Activated CD8-positive, alpha-beta memory T cell treated with anti-CD3 and anti-CD28 coated beads, Interleukin-2, amount 50 U/mL, for 24 hours (primary cell): ENCODE data around the gene SHANK3.

Experiments used
- DNase-seq: peaks from one replicate; pipeline ENCODE4 v3.0.0-alpha.2; 2020; ENCODE audit errors: extremely low read depth

Gene SHANK3

DNA sequence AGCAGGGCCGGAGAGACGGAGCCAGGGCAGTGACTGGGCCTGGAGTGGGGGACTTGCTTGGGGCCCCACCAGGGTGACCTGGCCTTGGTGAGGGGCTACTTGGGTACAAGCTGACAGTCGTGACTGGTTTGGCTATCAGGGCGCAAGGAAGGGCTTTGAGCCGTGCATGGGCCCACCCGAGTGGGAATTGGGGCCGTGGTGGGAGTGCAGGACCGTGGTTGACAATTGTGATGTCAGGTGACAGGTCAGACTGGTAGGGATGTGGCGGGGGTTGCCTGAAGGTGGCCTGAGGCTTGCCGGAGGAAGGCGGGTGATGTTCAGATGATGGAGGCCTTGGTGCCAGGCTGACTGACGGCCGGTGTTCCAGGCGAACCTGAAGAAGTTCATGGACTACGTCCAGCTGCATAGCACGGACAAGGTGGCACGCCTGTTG lies 5.6 kb downstream of the SHANK3 start:
- DNase-seq, result no peak

DNA sequence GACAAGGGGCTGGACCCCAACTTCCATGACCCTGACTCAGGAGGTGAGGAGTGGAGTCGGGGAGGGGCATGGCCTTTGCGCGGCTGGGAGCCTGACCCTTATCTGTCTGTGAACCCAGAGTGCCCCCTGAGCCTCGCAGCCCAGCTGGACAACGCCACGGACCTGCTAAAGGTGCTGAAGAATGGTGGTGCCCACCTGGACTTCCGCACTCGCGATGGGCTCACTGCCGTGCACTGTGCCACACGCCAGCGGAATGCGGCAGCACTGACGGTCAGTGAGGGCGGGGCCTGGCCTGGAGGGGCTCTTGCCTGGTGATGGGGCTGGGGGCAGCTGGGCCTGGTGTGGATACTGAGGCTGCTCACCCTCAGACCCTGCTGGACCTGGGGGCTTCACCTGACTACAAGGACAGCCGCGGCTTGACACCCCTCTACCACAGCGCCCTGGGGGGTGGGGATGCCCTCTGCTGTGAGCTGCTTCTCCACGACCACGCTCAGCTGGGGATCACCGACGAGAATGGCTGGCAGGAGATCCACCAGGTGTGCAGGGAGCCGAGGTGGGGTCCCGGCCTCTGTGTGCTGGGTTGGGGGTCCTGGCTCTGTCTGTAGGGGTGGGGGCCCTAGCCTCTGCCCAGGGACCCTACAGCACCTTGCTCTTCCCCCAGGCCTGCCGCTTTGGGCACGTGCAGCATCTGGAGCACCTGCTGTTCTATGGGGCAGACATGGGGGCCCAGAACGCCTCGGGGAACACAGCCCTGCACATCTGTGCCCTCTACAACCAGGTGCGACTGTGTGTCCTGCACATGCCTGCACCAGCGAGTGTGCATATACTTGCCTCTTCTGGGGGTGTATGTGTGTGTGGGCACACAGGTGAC lies 6.3 kb downstream of the SHANK3 start:
- DNase-seq, result no peak

DNA sequence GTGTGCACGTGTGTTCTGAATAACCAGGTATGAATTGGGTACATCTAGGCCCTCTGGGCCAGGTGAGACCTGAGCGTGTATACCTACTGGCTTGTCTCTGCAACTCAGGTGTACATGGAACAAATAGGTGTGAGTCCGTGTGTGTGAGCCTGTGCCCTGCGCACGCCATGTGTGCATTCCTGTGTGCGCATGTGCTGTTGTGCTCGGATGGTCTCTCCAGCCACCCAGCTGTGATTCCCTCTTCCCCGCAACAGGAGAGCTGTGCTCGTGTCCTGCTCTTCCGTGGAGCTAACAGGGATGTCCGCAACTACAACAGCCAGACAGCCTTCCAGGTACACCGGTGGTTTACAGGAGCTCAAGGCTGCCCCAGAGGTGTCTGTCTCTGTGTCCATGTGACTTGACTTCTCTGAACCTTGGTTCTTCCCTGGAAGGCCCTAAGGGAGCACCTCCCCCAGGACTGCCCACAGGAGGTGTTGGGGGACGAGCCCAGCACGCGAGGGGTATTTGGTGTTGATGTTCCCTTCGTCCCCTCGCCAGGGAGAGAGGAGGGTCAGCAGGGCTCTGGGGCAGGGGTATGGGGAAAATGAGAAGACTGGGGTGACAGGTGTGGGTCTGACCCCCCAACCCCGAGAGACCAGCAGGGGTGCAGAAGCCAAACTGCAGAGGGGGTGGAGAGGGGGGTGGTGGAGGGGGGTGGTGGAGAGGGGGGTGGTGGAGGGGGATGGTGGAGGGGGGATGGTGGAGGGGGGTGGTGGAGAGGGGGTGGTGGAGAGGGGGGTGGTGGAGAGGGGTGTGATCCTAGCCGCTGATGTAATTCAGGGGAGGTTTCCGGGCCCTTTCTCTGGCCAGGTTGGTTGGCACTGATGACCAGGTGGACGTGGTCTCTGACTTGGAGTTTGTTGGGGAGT lies 10.7 kb downstream of the SHANK3 start:
- no peak for DNase-seq

GRCh38 chr22:50683994-50684371 lies 11.4 kb downstream of the SHANK3 start:
- DNase-seq, result no peak

DNA sequence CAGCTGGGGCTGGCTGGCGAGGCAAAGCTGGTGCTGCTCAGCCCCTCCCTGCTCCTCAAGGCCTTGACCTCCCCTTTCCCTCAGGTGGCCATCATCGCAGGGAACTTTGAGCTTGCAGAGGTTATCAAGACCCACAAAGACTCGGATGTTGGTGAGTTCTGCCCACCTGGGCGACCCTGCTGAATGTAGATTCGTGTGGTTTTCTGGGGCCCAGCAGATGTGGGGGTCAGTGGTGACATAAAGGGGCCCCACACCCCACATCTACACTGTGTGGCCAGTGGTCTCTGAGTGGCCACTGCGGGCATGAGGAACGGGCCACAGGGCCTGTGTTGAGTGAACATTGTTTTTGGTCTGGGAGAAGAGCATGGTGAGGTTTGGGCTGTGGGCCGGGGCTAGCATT lies 11.9 kb downstream of the SHANK3 start:
- DNase-seq, result no peak

GRCh38 chr22:50684986-50685385 lies 12.4 kb downstream of the SHANK3 start:
- DNase-seq, result no peak

DNA sequence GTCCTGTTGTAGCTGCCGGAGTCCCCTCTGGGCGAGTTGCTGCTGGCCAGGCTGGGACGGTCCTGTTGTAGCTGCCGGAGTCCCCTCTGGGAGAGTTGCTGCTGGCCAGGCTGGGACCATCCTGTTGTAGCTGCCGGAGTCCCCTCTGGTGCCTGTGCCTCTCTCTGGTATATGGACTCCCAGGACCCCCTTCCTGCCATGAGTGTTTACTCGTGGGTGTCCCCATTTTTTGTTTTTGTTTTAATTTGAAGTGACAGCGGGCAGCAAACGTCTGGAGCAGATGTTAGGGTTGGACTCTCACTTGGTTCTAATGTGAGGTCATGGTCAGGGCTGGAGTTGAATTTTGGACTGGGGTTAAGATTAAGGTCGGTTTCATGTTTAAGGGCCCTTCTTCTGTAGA lies 14.2 kb downstream of the SHANK3 start:
- DNase-seq, result no peak

DNA sequence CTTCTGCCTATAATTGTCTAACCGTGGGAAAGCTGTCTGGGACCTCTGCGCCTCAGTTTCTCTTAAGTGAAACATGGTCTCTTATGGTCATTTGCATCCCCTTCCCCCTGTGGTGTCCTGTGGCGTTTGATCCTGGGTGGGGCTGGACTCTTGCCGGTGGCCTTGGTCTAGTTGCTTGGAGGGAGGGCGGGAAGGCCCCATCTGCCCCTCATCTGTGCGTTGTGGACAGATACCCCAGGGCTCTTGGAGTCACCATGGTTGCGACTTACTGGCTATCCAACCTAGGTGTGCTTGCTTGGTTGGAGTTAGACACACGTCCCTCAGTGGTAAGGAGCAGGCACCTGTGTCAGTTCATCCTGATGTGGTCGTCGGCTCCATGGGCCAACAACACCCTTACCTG lies 15.2 kb downstream of the SHANK3 start:
- DNase-seq, result no peak

- no peak for DNase-seq
Observed at GRCh38 chr22:50688448-50688847, 15.8 kb downstream of the SHANK3 start.

GRCh38 chr22:50691521-50691920 lies 18.9 kb downstream of the SHANK3 start:
- DNase-seq, result no peak

DNA sequence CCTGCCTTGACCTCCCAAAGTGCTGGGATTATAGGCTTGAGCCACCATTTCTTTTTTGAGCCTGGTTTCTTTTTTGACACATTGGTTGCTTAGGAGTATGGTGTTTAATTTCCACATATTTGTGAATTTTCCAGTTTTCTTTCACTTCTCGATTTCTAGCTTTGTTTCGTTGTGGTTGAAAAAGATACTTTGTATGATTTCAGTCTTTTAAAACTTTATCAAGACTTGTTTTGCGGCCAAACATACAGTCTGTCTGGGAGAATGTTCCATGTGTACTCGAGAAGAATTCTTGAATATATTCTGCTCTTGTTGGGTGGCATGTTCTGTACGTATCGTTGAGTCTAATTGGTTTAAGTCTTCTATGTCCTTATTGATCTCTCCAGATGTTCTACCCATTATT lies 20.8 kb downstream of the SHANK3 start:
- no peak for DNase-seq

- DNase-seq, result no peak
Observed at GRCh38 chr22:50694099-50694605, 21.5 kb downstream of the SHANK3 start.

- DNase-seq, result no peak
Observed at GRCh38 chr22:50694766-50695420, 22.3 kb downstream of the SHANK3 start.

GRCh38 chr22:50695421-50696250 lies 23.0 kb downstream of the SHANK3 start:
- DNase-seq, result no peak

DNA sequence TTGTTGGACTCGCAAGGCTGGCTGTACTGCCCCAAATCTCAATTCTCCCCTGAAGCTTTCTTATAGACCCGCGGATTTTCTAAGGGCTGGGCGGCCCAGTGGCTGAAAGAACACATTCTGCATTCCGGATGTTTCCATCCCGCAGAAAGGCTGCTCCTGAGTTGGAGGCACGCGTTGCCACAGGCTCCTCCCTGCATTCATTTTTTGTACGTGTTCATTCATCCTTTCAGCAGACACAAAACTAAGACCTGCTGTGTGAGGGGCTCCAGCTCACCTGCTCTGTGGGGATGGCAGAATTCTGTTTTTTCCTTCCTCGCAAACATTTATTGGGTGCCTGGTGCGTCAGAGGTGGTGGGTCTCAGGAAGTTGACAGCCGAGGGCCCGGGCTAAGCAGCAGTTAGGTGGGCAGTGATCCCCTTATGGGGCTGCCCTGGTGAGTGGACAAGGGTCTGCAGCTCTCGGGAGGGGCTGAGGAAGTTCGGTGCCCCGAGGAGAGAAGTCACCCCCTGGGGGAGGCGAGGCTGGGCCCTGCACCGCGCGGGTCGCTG lies 23.7 kb downstream of the SHANK3 start:
- no peak for DNase-seq

GRCh38 chr22:50696799-50697561 lies 24.4 kb downstream of the SHANK3 start:
- no peak for DNase-seq

DNA sequence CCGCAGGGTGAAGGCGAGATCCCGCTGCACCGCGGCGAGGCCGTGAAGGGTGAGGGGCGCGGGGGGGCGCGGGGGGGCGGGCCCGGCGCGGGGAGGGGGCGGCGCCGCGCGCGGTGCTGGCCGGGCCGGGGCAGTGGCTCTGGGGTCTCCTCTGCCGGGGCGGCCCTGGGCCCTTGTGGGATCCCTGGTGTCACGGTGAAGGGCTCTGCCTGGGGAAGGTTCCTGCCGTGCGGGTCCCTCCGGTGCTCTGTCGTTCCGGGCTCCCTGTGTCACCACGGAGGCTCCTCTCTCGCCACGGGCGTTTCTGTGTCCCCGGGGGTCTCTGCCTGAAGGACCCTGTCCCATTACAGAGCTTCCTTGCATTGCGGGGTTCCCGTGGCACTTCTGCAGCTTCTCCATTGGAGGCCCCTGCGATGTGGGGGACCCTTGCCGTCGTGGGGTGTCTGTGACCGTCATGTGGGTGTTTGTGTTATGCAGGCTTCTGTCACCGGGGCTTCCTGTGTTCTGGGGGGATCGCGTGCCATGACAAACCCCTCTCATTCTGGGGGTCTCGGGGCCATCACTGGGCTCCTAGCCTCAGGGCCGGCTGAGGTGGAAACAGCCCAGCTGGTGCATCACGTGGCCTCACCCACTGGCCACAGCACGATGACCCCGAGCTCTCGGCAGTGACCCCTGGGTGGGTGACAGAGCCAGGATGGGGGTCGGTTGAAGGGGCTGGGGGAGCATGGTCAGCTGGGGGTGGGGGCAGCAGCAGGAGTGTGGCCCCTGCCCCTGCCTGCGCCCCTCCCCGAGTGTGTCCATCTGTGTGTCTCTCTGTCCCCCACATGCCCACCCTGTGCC lies 25.3 kb downstream of the SHANK3 start:
- no peak for DNase-seq

GRCh38 chr22:50698546-50698945 lies 25.9 kb downstream of the SHANK3 start:
- no peak for DNase-seq
